ENCODE measurements around the gene SRGAP3.

SRGAP3 gene

GRCh38 chr3:8962226-8962861 lies 287.1 kb downstream of the SRGAP3 start:
- peak overlapping the region; percentile 93 for H3K4me3 Mint-ChIP-seq
- intact Hi-C loops (cut with micrococcal nuclease): no loop called here
- H3K4me1 Mint-ChIP-seq (ENCODE audit: low read depth): peaks cover 33% of the 10 kb centered on the region
- H3K27ac Mint-ChIP-seq: peak overlapping the region; percentile 95
- H3K27me3 Mint-ChIP-seq: no peaks in the 10 kb centered on the region
- H3K9me3 Mint-ChIP-seq: no peaks in the 10 kb centered on the region
- H3K36me3 Mint-ChIP-seq (ENCODE audit: low read depth): peaks cover 15% of the 10 kb centered on the region

- peak overlapping the region; percentile 73 for H3K27ac Mint-ChIP-seq
- intact Hi-C loops (cut with micrococcal nuclease): no loop called here
- H3K36me3 Mint-ChIP-seq (ENCODE audit: low read depth): peaks cover 27% of the 10 kb centered on the region
- peak overlapping the region; percentile 45 for H3K4me3 Mint-ChIP-seq
- no peaks in the 10 kb centered on the region for H3K27me3 Mint-ChIP-seq
- peaks cover 37% of the 10 kb centered on the region for H3K4me1 Mint-ChIP-seq (ENCODE audit: low read depth)
- no peaks in the 10 kb centered on the region for H3K9me3 Mint-ChIP-seq
These were observed 289.8 kb downstream of the SRGAP3 start for GRCh38 chr3:8959668-8960067.

- intact Hi-C loops (cut with micrococcal nuclease): no loop called here
- no peaks in the 10 kb centered on the region for H3K27me3 Mint-ChIP-seq
- H3K4me1 Mint-ChIP-seq (ENCODE audit: low read depth): peaks cover 27% of the 10 kb centered on the region
- no peaks in the 10 kb centered on the region for H3K9me3 Mint-ChIP-seq
- no peak overlapping the region for H3K4me3 Mint-ChIP-seq
- peaks cover 22% of the 10 kb centered on the region for H3K36me3 Mint-ChIP-seq (ENCODE audit: low read depth)
- H3K27ac Mint-ChIP-seq: peak overlapping the region; percentile 73
These were observed 294.3 kb downstream of the SRGAP3 start for GRCh38 chr3:8954938-8955763.

- H3K4me3 Mint-ChIP-seq: no peak overlapping the region
- H3K9me3 Mint-ChIP-seq: no peaks in the 10 kb centered on the region
- H3K27me3 Mint-ChIP-seq: no peaks in the 10 kb centered on the region
- intact Hi-C loops (cut with micrococcal nuclease): no loop called here
- no peak overlapping the region for H3K27ac Mint-ChIP-seq
- peaks cover 13% of the 10 kb centered on the region for H3K4me1 Mint-ChIP-seq (ENCODE audit: low read depth)
- peaks cover 22% of the 10 kb centered on the region for H3K36me3 Mint-ChIP-seq (ENCODE audit: low read depth)
These were observed 296.1 kb downstream of the SRGAP3 start for GRCh38 chr3:8953313-8953712.

- Mint-ChIP-seq H3K27ac (no peak overlapping the region), H3K4me1 (ENCODE audit: low read depth) (peaks cover 13% of the 10 kb centered on the region), H3K27me3 (no peaks in the 10 kb centered on the region), H3K36me3 (ENCODE audit: low read depth) (peaks cover 10% of the 10 kb centered on the region), H3K4me3 (no peak overlapping the region), H3K9me3 (no peaks in the 10 kb centered on the region)
- intact Hi-C loops (cut with micrococcal nuclease): no loop called here
These were observed 297.3 kb downstream of the SRGAP3 start for GRCh38 chr3:8952130-8952529.

GRCh38 chr3:8945890-8946600 lies 303.4 kb downstream of the SRGAP3 start:
- peaks cover 23% of the 10 kb centered on the region for H3K9me3 Mint-ChIP-seq
- intact Hi-C loops (cut with micrococcal nuclease): no loop called here
- peaks cover 31% of the 10 kb centered on the region for H3K36me3 Mint-ChIP-seq (ENCODE audit: low read depth)
- H3K27me3 Mint-ChIP-seq: no peaks in the 10 kb centered on the region
- no peak overlapping the region for H3K4me3 Mint-ChIP-seq
- H3K27ac Mint-ChIP-seq: no peak overlapping the region
- H3K4me1 Mint-ChIP-seq (ENCODE audit: low read depth): peaks cover 7% of the 10 kb centered on the region

GRCh38 chr3:8942746-8943488 lies 306.5 kb downstream of the SRGAP3 start:
- H3K36me3 Mint-ChIP-seq (ENCODE audit: low read depth): peaks cover 58% of the 10 kb centered on the region
- H3K4me1 Mint-ChIP-seq (ENCODE audit: low read depth): peaks cover 7% of the 10 kb centered on the region
- no peak overlapping the region for H3K4me3 Mint-ChIP-seq
- intact Hi-C loops (cut with micrococcal nuclease): no loop called here
- peaks cover 23% of the 10 kb centered on the region for H3K9me3 Mint-ChIP-seq
- H3K27ac Mint-ChIP-seq: no peak overlapping the region
- H3K27me3 Mint-ChIP-seq: no peaks in the 10 kb centered on the region

- peaks cover 7% of the 10 kb centered on the region for H3K4me1 Mint-ChIP-seq (ENCODE audit: low read depth)
- peaks cover 23% of the 10 kb centered on the region for H3K9me3 Mint-ChIP-seq
- intact Hi-C loops (cut with micrococcal nuclease): no loop called here
- peaks cover 58% of the 10 kb centered on the region for H3K36me3 Mint-ChIP-seq (ENCODE audit: low read depth)
- no peak overlapping the region for H3K27ac Mint-ChIP-seq
- H3K4me3 Mint-ChIP-seq: no peak overlapping the region
- no peaks in the 10 kb centered on the region for H3K27me3 Mint-ChIP-seq
These were observed 307.3 kb downstream of the SRGAP3 start for GRCh38 chr3:8942115-8942514.

GRCh38 chr3:8938021-8938420 lies 311.4 kb downstream of the SRGAP3 start:
- H3K4me3 Mint-ChIP-seq: no peak overlapping the region
- H3K9me3 Mint-ChIP-seq: peaks cover 6% of the 10 kb centered on the region
- intact Hi-C loops (cut with micrococcal nuclease): no loop called here
- no peaks in the 10 kb centered on the region for H3K27me3 Mint-ChIP-seq
- H3K27ac Mint-ChIP-seq: no peak overlapping the region
- H3K4me1 Mint-ChIP-seq (ENCODE audit: low read depth): peaks cover 7% of the 10 kb centered on the region
- peaks cover 49% of the 10 kb centered on the region for H3K36me3 Mint-ChIP-seq (ENCODE audit: low read depth)

- Mint-ChIP-seq H3K4me1 (ENCODE audit: low read depth) (peaks cover 4% of the 10 kb centered on the region), H3K27ac (no peak overlapping the region), H3K36me3 (ENCODE audit: low read depth) (peaks cover 42% of the 10 kb centered on the region)
These were observed 312.1 kb downstream of the SRGAP3 start for GRCh38 chr3:8937064-8938020.

GRCh38 chr3:8932507-8932906 lies 316.9 kb downstream of the SRGAP3 start:
- no peaks in the 10 kb centered on the region for H3K27me3 Mint-ChIP-seq
- no peaks in the 10 kb centered on the region for H3K4me1 Mint-ChIP-seq (ENCODE audit: low read depth)
- intact Hi-C loops (cut with micrococcal nuclease): no loop called here
- H3K4me3 Mint-ChIP-seq: no peak overlapping the region
- H3K27ac Mint-ChIP-seq: no peak overlapping the region
- H3K36me3 Mint-ChIP-seq (ENCODE audit: low read depth): peaks cover 10% of the 10 kb centered on the region
- H3K9me3 Mint-ChIP-seq: no peaks in the 10 kb centered on the region

More at GRCh38 chr3:8937064-8938020, 312.1 kb downstream of the SRGAP3 start:
- H3K9me3 Mint-ChIP-seq: no peaks in the 10 kb centered on the region
- H3K4me3 Mint-ChIP-seq: no peak overlapping the region
- intact Hi-C loops (cut with micrococcal nuclease): no loop called here
- no peaks in the 10 kb centered on the region for H3K27me3 Mint-ChIP-seq

GRCh38 chr3:8931342-8931741 lies 318.1 kb downstream of the SRGAP3 start:
- Mint-ChIP-seq H3K9me3 (no peaks in the 10 kb centered on the region), H3K4me1 (ENCODE audit: low read depth) (no peaks in the 10 kb centered on the region), H3K4me3 (no peak overlapping the region), H3K27ac (no peak overlapping the region), H3K27me3 (no peaks in the 10 kb centered on the region), H3K36me3 (ENCODE audit: low read depth) (peaks cover 15% of the 10 kb centered on the region)
- intact Hi-C loops (cut with micrococcal nuclease): no loop called here
